ENCODE data around the gene MRC2. TPM values are rescaled to one million over a fixed set of nuclear protein-coding genes. Genes with fewer than 3 reads are reported as not detected.

The MRC2 gene
- total and polyA plus RNA-seq, 2 of the 13 experiments (the other 11 are each of a cell fraction or from before 2014, with no cell fraction given): not detected

DNA sequence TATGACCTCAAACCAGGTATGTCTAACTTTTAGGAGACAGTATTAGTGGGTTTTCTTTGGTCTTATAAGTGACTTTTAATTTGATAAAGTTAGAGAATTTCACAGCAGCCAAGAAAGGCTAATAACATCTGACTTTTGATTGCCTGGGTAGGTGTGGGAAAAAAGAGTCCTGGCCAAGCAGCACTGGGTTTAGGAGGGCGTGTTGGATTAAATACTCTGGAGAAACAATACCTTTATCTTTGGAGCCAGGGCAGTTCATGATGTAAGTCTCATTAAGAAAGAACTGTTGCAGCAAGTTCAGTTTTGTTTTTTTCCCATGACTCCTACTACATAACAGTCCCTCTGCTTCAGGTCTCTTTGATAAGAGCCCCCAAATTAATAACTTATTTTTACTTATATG, 26.7 kb upstream of the MRC2 start (continued):
- TF ChIP-seq, protein P1, sequence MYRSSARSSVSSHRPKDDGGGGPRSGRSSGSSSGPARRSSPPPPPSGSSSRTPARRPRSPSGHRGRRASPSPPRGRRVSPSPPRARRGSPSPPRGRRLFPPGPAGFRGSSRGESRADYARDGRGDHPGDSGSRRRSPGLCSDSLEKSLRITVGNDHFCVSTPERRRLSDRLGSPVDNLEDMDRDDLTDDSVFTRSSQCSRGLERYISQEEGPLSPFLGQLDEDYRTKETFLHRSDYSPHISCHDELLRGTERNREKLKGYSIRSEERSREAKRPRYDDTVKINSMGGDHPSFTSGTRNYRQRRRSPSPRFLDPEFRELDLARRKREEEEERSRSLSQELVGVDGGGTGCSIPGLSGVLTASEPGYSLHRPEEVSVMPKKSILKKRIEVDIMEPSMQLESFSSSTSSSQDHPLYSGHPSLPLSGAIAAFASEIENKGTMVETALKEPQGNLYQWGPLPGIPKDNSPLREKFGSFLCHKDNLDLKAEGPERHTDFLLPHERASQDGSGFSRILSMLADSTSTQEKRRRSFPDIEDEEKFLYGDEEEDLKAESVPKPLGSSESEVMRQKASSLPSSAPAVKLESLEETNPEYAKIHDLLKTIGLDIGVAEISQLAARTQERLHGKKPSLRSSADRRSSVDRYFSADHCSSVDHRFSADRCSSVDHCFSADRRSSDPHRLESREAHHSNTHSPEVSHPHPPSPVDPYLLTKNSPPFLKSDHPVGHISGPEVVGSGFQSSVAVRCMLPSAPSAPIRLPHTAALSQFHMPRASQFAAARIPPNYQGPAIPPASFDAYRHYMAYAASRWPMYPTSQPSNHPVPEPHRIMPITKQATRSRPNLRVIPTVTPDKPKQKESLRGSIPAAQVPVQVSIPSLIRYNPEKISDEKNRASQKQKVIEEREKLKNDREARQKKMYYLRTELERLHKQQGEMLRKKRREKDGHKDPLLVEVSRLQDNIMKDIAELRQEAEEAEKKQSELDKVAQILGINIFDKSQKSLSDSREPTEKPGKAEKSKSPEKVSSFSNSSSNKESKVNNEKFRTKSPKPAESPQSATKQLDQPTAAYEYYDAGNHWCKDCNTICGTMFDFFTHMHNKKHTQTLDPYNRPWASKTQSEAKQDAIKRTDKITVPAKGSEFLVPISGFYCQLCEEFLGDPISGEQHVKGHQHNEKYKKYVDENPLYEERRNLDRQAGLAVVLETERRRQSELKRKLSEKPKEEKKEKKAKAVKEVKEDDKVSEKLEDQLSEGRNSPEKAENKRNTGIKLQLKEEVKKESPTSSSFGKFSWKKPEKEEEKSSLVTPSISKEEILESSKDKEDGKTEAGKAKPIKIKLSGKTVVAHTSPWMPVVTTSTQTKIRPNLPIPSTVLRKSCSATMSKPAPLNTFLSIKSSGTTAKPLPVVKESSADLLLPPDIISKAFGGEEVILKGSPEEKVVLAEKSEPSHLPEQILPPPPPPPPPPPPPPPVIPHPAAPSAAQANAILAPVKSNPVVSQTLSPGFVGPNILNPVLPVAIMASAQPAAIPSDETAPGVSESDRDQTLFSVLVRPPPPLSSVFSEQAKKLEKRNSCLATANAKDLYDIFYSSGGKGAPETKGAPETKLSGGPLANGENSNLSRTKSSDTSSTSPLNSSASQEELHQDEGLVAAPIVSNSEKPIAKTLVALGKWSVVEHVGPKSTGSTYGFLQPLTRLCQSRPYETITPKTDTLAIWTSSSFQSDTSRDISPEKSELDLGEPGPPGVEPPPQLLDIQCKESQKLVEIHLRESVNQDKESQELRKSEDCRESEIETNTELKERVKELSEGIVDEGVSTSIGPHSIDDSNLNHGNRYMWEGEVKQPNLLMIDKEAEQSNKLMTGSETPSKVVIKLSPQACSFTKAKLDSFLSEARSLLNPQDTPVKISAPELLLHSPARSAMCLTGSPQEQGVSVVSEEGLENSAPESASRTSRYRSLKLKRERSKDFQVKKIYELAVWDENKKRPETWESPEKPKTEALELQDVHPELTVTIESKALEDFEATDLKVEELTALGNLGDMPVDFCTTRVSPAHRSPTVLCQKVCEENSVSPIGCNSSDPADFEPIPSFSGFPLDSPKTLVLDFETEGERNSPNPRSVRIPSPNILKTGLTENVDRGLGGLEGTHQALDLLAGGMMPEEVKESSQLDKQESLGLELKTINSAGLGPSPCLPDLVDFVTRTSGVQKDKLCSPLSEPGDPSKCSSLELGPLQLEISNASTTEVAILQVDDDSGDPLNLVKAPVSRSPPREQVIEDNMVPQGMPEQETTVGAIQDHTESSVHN (CRISPR knock-in tag; IDR thresholded peaks at IDR 0.05): no peak
- no peak for TF ChIP-seq ZNF160 (CRISPR knock-in tag; IDR thresholded peaks at IDR 0.05)
- no peak for TF ChIP-seq ARNT (IDR thresholded peaks at IDR 0.05)
- no peak for TF ChIP-seq ZNF552 (CRISPR knock-in tag; IDR thresholded peaks at IDR 0.05; ENCODE audit: borderline replicate concordance)
- TF ChIP-seq, protein P2, sequence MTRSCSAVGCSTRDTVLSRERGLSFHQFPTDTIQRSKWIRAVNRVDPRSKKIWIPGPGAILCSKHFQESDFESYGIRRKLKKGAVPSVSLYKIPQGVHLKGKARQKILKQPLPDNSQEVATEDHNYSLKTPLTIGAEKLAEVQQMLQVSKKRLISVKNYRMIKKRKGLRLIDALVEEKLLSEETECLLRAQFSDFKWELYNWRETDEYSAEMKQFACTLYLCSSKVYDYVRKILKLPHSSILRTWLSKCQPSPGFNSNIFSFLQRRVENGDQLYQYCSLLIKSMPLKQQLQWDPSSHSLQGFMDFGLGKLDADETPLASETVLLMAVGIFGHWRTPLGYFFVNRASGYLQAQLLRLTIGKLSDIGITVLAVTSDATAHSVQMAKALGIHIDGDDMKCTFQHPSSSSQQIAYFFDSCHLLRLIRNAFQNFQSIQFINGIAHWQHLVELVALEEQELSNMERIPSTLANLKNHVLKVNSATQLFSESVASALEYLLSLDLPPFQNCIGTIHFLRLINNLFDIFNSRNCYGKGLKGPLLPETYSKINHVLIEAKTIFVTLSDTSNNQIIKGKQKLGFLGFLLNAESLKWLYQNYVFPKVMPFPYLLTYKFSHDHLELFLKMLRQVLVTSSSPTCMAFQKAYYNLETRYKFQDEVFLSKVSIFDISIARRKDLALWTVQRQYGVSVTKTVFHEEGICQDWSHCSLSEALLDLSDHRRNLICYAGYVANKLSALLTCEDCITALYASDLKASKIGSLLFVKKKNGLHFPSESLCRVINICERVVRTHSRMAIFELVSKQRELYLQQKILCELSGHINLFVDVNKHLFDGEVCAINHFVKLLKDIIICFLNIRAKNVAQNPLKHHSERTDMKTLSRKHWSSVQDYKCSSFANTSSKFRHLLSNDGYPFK (CRISPR knock-in tag; IDR thresholded peaks at IDR 0.05; ENCODE audit: borderline replicate concordance): no peak
- no peak for TF ChIP-seq ZNF850 (CRISPR knock-in tag; conservative IDR thresholded peaks at IDR 0.05)
- no peak for TF ChIP-seq SMAD3 (CRISPR knock-in tag; IDR thresholded peaks at IDR 0.05)
- no peak for TF ChIP-seq RBM22 (optimal IDR thresholded peaks at IDR 0.05; ENCODE audit: low read length)

Data from HepG2 (cell line).